T-helper 2 cell treated with Interferon-gamma antibody and Interleukin-4, amounts not matched to agents 100 ng/mL and 5 ng/mL, for 36 hours (primary cell): ENCODE measurements around the gene BEGAIN. TPM values are rescaled to one million over a fixed set of nuclear protein-coding genes. Genes with fewer than 3 reads are reported as not detected.

Experiments
- intact Hi-C: fragments of 100-400 bp; cut with micrococcal nuclease; formaldehyde crosslinking; loops from one replicate; pipeline ENCODE4 v1.15.1; 2023
- total RNA-seq: library from RNA; stranded (reverse); gene quantifications from 2 replicates; pipeline ENCODE4 v1.2.3, GENCODE V29; 2022

BEGAIN gene
- total RNA-seq, 1 donor from 2014 or later, result 2.2 TPM

- intact Hi-C loops, result loop anchor here (10.0 kb wide), 1 partner anchor 155 kb away; no protein-coding TSS in a partner anchor
Measured at GRCh38 chr14:100539766-100540140, 47.5 kb downstream of the BEGAIN start.

GRCh38 chr14:100539003-100539660 is 48.1 kb downstream of the BEGAIN start:
- intact Hi-C loops, result no loop called here

GRCh38 chr14:100538351-100539002 is 48.7 kb downstream of the BEGAIN start:
- intact Hi-C loops, result no loop called here

- intact Hi-C loops, result no loop called here
Measured at GRCh38 chr14:100537446-100538350, 49.5 kb downstream of the BEGAIN start.

GRCh38 chr14:100536721-100537445 is 50.3 kb downstream of the BEGAIN start:
- intact Hi-C loops, result no loop called here

- intact Hi-C loops, result no loop called here
Measured at GRCh38 chr14:100536121-100536510, 51.1 kb downstream of the BEGAIN start.

GRCh38 chr14:100535287-100536120 is 51.7 kb downstream of the BEGAIN start:
- intact Hi-C loops, result no loop called here

- intact Hi-C loops, result no loop called here
Measured at GRCh38 chr14:100534528-100535286, 52.5 kb downstream of the BEGAIN start.

- intact Hi-C loops, result no loop called here
Measured at GRCh38 chr14:100533656-100534485, 53.3 kb downstream of the BEGAIN start.

GRCh38 chr14:100532906-100533655 is 54.1 kb downstream of the BEGAIN start:
- intact Hi-C loops, result no loop called here

- intact Hi-C loops, result no loop called here
Measured at GRCh38 chr14:100532154-100532861, 54.9 kb downstream of the BEGAIN start.

- intact Hi-C loops, result no loop called here
Measured at GRCh38 chr14:100531152-100532121, 55.8 kb downstream of the BEGAIN start.

GRCh38 chr14:100530270-100531072 is 56.7 kb downstream of the BEGAIN start:
- intact Hi-C loops, result no loop called here

GRCh38 chr14:100529561-100530031 is 57.6 kb downstream of the BEGAIN start:
- intact Hi-C loops, result no loop called here

GRCh38 chr14:100528962-100529560 is 58.2 kb downstream of the BEGAIN start:
- intact Hi-C loops, result no loop called here
